Activated CD4-positive, CD25-positive, alpha-beta regulatory T cell treated with anti-CD3 and anti-CD28 coated beads, Interleukin-2, amount 50 U/mL, for 24 hours (primary cell): ENCODE measurements around the gene TBC1D10A.

Experiments used
- ATAC-seq, 2 donors: fragments of 150-1000 bp; cut with Tn5 transposase; one replicate each; pipeline ENCODE4 v1.10.0; 2021; ENCODE audit warnings: mild to moderate bottlenecking in 1 of 2, moderate library complexity in 1 of 2

TBC1D10A gene

GRCh38 chr22:30245181-30245984 lies 81.4 kb downstream of the TBC1D10A start:
- ATAC-seq: no peak

DNA sequence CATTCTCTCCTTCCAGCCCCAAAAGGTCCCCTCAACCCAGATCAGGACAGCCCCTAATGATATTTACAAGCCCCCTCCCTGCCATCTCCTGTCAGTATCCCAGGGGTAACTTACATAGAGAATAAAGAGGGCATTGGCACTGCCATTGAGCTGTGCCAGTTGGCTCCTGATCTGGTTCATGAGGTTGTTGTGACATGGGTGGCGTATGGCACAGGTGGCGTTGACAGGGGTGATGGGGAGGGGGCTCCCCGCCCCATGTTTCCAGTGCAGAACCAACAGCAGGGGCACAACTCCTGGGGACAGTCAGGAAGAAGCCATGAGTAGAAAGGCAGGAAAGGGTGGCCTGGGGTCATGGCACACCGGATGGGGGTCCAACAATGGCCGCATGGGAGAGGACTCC lies 82.1 kb downstream of the TBC1D10A start:
- ATAC-seq: no peak

DNA sequence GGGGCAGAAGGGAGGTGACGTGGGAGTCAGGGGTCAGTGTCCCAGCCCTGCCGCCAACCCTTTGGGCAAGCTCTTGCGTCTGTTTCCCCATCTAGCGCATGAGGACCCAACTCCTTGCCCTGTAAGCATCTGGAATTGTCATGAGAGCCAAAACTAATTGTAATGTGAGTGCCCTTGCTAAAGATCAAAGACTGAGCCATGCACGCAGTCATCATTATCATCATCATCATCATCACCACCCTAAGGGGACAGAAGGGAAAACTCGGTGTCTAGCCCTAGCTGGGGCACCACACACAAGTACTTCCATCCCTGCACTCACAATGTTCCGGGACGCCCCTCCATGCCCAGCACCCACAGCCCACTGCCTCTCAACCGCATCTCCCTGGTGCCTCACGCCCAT lies 82.7 kb downstream of the TBC1D10A start:
- no peak for ATAC-seq

DNA sequence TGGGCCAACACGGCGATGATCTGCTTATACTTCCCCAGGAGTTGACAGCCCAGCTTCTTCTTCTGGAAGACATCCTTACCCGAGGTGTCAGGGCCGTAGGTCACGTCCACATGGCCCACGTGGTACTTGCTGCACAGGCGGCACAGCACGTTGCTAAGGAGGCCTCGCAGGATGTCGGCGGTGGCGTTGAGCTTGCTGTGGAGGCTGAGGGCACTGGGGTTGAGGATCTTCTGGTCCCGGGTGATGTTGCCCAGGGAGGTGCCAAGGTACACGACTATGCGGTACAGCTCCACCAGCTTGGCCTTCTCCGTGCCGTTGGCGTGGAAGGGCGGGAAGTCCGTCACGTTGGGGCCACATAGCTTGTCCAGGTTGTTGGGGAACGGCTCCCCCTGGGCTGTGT lies 83.1 kb downstream of the TBC1D10A start:
- no peak for ATAC-seq
